HCEC 1CT (cell line): ENCODE results near the gene NUDT1.
A peak's percentile ranks its signal among the peaks of the same experiment; 100 is the strongest.
"Not testable (repeated sequence)": the region's sequence is repeated elsewhere in the genome, so short reads cannot be mapped to it uniquely, and the experiment has no call there.

ENCODE experiments used
- DNase-seq: peaks from one replicate; pipeline ENCODE4 v3.0.0-alpha.2; 2017

Gene NUDT1

GRCh38 chr7:2251381-2251780 lies 9.4 kb downstream of the NUDT1 start:
- no peak for DNase-seq

GRCh38 chr7:2251841-2252771 lies 10.1 kb downstream of the NUDT1 start:
- DNase-seq: no peak

- no peak for DNase-seq
Observed at GRCh38 chr7:2253021-2253420, 11.0 kb downstream of the NUDT1 start.

GRCh38 chr7:2253525-2254244 lies 11.7 kb downstream of the NUDT1 start:
- no peak for DNase-seq

- DNase-seq: no peak
Observed at GRCh38 chr7:2254429-2255144, 12.6 kb downstream of the NUDT1 start.

- DNase-seq: no peak
Observed at GRCh38 chr7:2255145-2256139, 13.4 kb downstream of the NUDT1 start.

- no peak for DNase-seq
Observed at GRCh38 chr7:2256306-2257045, 14.4 kb downstream of the NUDT1 start.

- no peak for DNase-seq
Observed at GRCh38 chr7:2257046-2257551, 15.1 kb downstream of the NUDT1 start.

- no peak for DNase-seq
Observed at GRCh38 chr7:2257651-2258050, 15.6 kb downstream of the NUDT1 start.

GRCh38 chr7:2258661-2259365 lies 16.8 kb downstream of the NUDT1 start:
- no peak for DNase-seq

GRCh38 chr7:2259480-2259879 lies 17.5 kb downstream of the NUDT1 start:
- DNase-seq: no peak

GRCh38 chr7:2260820-2261219 lies 18.8 kb downstream of the NUDT1 start:
- no peak for DNase-seq

GRCh38 chr7:2261611-2262010 lies 19.6 kb downstream of the NUDT1 start:
- DNase-seq: no peak

- no peak for DNase-seq
Observed at GRCh38 chr7:2263176-2263575, 21.1 kb downstream of the NUDT1 start.

GRCh38 chr7:2264158-2264557 lies 22.1 kb downstream of the NUDT1 start:
- no peak for DNase-seq

- peak; percentile 42 for DNase-seq
Observed at GRCh38 chr7:2266911-2267310, 24.9 kb downstream of the NUDT1 start.

- DNase-seq: not testable (repeated sequence)
Observed at GRCh38 chr7:2269089-2269990, 27.3 kb downstream of the NUDT1 start.

GRCh38 chr7:2269991-2270460 lies 28.0 kb downstream of the NUDT1 start:
- DNase-seq: peak; percentile 13

GRCh38 chr7:2270495-2270894 lies 28.5 kb downstream of the NUDT1 start:
- DNase-seq: no peak
